HepG2 (cell line): ENCODE measurements around the gene LYST. TPM values are rescaled to one million over a fixed set of nuclear protein-coding genes. Genes with fewer than 3 reads are reported as not detected.

Experiments
- ATAC-seq: fragments of 200-7000 bp; cut with Tn5 transposase; 3 replicates; pipeline ENCODE4 v1.9.1; 2020; ENCODE audit warnings: mild to moderate bottlenecking, moderate library complexity
- BruUV-seq: library from RNA; stranded (reverse); fragments of 400-500 nt; replicated peaks from 2 replicates; lab custom pipeline; 2021; lab: Mats Ljungman, UMichigan
- CTCF ChIA-PET: fragments of 300-600 bp; formaldehyde crosslinking; extraction: SDS; loops from one replicate; lab custom pipeline; 2021; ENCODE audit warnings: low total read pairs, inconsistent platforms, low intra/inter-chr PET ratio; lab: Yijun Ruan, JAX
- POLR2A ChIA-PET: fragments of 350-600 bp; sonication (Branson Sonifier 250); formaldehyde crosslinking; loops from one replicate; lab custom pipeline; 2020; ENCODE audit warnings: antibody characterized with exemption, inconsistent platforms; lab: Yijun Ruan, JAX
- DNase-seq: peaks from one replicate; pipeline ENCODE4 v3.0.0-alpha.2; 2015; ENCODE audit warnings: low spot score
- FAIRE-seq: peaks from 3 replicates; lab custom pipeline; 2011; peaks lifted over from hg19 to GRCh38; lab: Jason Lieb, UNC
- H2AFZ ChIP-seq: one replicate; pipeline ENCODE4 v1.6.1; 2011; ENCODE audit warnings: low read length, inconsistent platforms
- H3K27ac ChIP-seq: fragments of 300-600 bp; 3 replicates; pipeline ENCODE4 v1.8.0; 2011; ENCODE audit warnings: mixed run types, mild to moderate bottlenecking, mixed read lengths, low read length, inconsistent platforms; ENCODE audit not compliant: insufficient read depth; ENCODE audit errors: extremely low read length
- H3K27me3 ChIP-seq, 2 experiments: fragments of 200-600 bp in 1 of 2; 2 replicates in 1 of 2; 3 replicates in 1 of 2; pipeline versions ENCODE4 v1.6.0 to v1.8.0; 2011; ENCODE audit warnings: low read length in 2 of 2, mild to moderate bottlenecking in 2 of 2, moderate library complexity in 2 of 2, inconsistent platforms in 1 of 2; ENCODE audit not compliant: insufficient read depth in 2 of 2, control insufficient read depth in 1 of 2
- H3K36me3 ChIP-seq, 2 experiments: fragments of 200-600 bp in 1 of 2; replicated peaks in 1 of 2; 2 replicates in 1 of 2; 3 replicates in 1 of 2; pipeline versions ENCODE4 v1.5.1 to v1.8.0; 2011; ENCODE audit warnings: low read length in 2 of 2, inconsistent platforms in 1 of 2; ENCODE audit not compliant: insufficient read depth in 2 of 2, control insufficient read depth in 1 of 2
- H3K4me1 ChIP-seq: 2 replicates; pipeline ENCODE4 v1.5.1; 2012; ENCODE audit warnings: low read length, inconsistent platforms; ENCODE audit not compliant: insufficient read depth
- H3K4me2 ChIP-seq: 2 replicates; pipeline ENCODE4 v1.6.0; 2011; ENCODE audit warnings: low read depth, low read length, inconsistent platforms
- H3K4me3 ChIP-seq, 3 experiments: fragments of 200-600 bp in 1 of 3; sonication (generic), shearing (Covaris generic) in 1 of 3; replicated peaks in 1 of 3; 2 replicates each; pipeline ENCODE4 v1.5.1; 2011 to 2016; ENCODE audit warnings: low read length in 3 of 3, inconsistent platforms in 2 of 3, low read depth in 2 of 3, mild to moderate bottlenecking in 2 of 3, control low read depth in 1 of 3, mixed read lengths in 1 of 3; ENCODE audit not compliant: insufficient read depth in 1 of 3
- H3K79me2 ChIP-seq: one replicate; pipeline ENCODE4 v1.6.1; 2011; ENCODE audit warnings: low read length, inconsistent platforms; ENCODE audit not compliant: insufficient read depth
- H3K9ac ChIP-seq: 2 replicates; pipeline ENCODE4 v1.6.0; 2011; ENCODE audit warnings: mild to moderate bottlenecking, low read depth, low read length, inconsistent platforms; ENCODE audit not compliant: insufficient read depth
- H3K9me3 ChIP-seq: 2 replicates; pipeline ENCODE4 v1.5.1; 2012; ENCODE audit warnings: mild to moderate bottlenecking, low read length
- H4K20me1 ChIP-seq: 2 replicates; pipeline ENCODE4 v1.6.0; 2011; ENCODE audit warnings: inconsistent platforms, mild to moderate bottlenecking, low read length, moderate library complexity; ENCODE audit not compliant: insufficient read depth
- AHR ChIP-seq: IDR thresholded peaks from 2 replicates; pipeline ENCODE4 v1.6.1; 2018; ENCODE audit warnings: missing genetic modification reagents, missing compliant biosample characterization
- AKAP8 ChIP-seq: sonication (generic); formaldehyde crosslinking; IDR thresholded peaks from 2 replicates; pipeline ENCODE4 v1.5.1; 2020; ENCODE audit warnings: mild to moderate bottlenecking, missing genetic modification reagents
- CHD4 ChIP-seq: fragments of 200-600 bp; sonication (generic); IDR thresholded peaks from 2 replicates; pipeline ENCODE4 v1.7.0; 2017; ENCODE audit warnings: mild to moderate bottlenecking, low read length, borderline replicate concordance
- HDAC1 ChIP-seq: sonication (generic); formaldehyde crosslinking; IDR thresholded peaks from 2 replicates; pipeline ENCODE4 v1.5.1; 2020; ENCODE audit warnings: mild to moderate bottlenecking, missing genetic modification reagents
- HNRNPLL ChIP-seq: fragments of 200-400 bp; formaldehyde crosslinking; IDR thresholded peaks from 2 replicates; pipeline ENCODE4 v1.6.1; 2017; ENCODE audit warnings: mild to moderate bottlenecking, low read depth, low read length; ENCODE audit not compliant: poor library complexity, severe bottlenecking
- NBN ChIP-seq: fragments of 450-650 bp; conservative IDR thresholded peaks from 2 replicates; pipeline ENCODE4 v1.6.1; 2017
- NKX3-1 ChIP-seq: sonication (generic); formaldehyde crosslinking; IDR thresholded peaks from 2 replicates; pipeline ENCODE4 v1.5.0; 2020; ENCODE audit warnings: missing genetic modification reagents
- RBAK ChIP-seq: sonication (generic); formaldehyde crosslinking; IDR thresholded peaks from 2 replicates; pipeline ENCODE4 v1.5.1; 2020; ENCODE audit warnings: mild to moderate bottlenecking, missing genetic modification reagents
- SALL1 ChIP-seq: sonication (generic); formaldehyde crosslinking; IDR thresholded peaks from 2 replicates; pipeline ENCODE4 v1.8.0; 2022; ENCODE audit warnings: mild to moderate bottlenecking, missing genetic modification reagents
- SIX1 ChIP-seq: sonication (generic); formaldehyde crosslinking; IDR thresholded peaks from 2 replicates; pipeline ENCODE4 v1.4.0; 2020; ENCODE audit warnings: missing genetic modification reagents, borderline replicate concordance
- SMAD3 ChIP-seq: sonication (generic); formaldehyde crosslinking; IDR thresholded peaks from 2 replicates; pipeline ENCODE4 v1.4.0; 2020; ENCODE audit warnings: missing genetic modification reagents
- SP4 ChIP-seq: sonication (generic); formaldehyde crosslinking; IDR thresholded peaks from 2 replicates; pipeline ENCODE4 v1.8.1; 2023; ENCODE audit warnings: mild to moderate bottlenecking, missing genetic modification reagents
- SRY ChIP-seq: sonication (generic); formaldehyde crosslinking; IDR thresholded peaks from 2 replicates; pipeline ENCODE4 v1.8.0; 2022; ENCODE audit warnings: mild to moderate bottlenecking, missing genetic modification reagents
- ZNF235 ChIP-seq: sonication (generic); formaldehyde crosslinking; IDR thresholded peaks from 2 replicates; pipeline ENCODE4 v1.8.1; 2023; ENCODE audit warnings: mild to moderate bottlenecking, missing genetic modification reagents, borderline replicate concordance
- ZNF34 ChIP-seq: sonication (generic); formaldehyde crosslinking; IDR thresholded peaks from 2 replicates; pipeline ENCODE4 v1.4.0; 2020; ENCODE audit warnings: mild to moderate bottlenecking, missing genetic modification reagents, borderline replicate concordance
- ZNF607 ChIP-seq: sonication (generic); formaldehyde crosslinking; IDR thresholded peaks from 2 replicates; pipeline ENCODE4 v1.5.1; 2020; ENCODE audit warnings: missing genetic modification reagents, mild to moderate bottlenecking, borderline replicate concordance
- ZNF841 ChIP-seq: sonication (generic); formaldehyde crosslinking; IDR thresholded peaks from 2 replicates; pipeline ENCODE4 v1.8.1; 2023; ENCODE audit warnings: missing genetic modification reagents, borderline replicate concordance
- WGBS: methylation state at CpG from one replicate; pipeline ENCODE4 v1.1.6; 2017; ENCODE audit warnings: low lambda C conversion rate; 5-methylcytosine and 5-hydroxymethylcytosine counted together
- in situ Hi-C: cut with HindIII; loops from 2 replicates; pipeline ENCODE4 v1.10.0; 2017; ENCODE audit warnings: low pct_unique_long_range_greater_than_20kb; ENCODE audit not compliant: extremely low pct_ligation_motif_present
- intact Hi-C: fragments of 100-400 bp; cut with micrococcal nuclease; formaldehyde crosslinking; loops from one replicate; pipeline ENCODE4 v1.10.0; 2022; ENCODE audit not compliant: unreplicated experiment
- polyA plus RNA-seq, 8 experiments: library from polyadenylated mRNA; depleted of rRNA in 3 of 8; stranded (reverse) in 7 of 8; unstranded in 1 of 8; fragments of >200 nt; fragmentation: Illumina TruSeq in 4 of 8; extraction: Trizol in 4 of 8; gene quantifications; 2 replicates each; pipeline versions ENCODE4 v1.2.1 to v1.2.3, GENCODE V29; 2011 to 2016; ENCODE audit warnings: low read depth in 4 of 8, missing spikeins in 1 of 8, mixed read lengths in 1 of 8; ENCODE audit not compliant: insufficient read depth in 1 of 8
- total RNA-seq, 5 experiments: library from RNA; depleted of rRNA; stranded (reverse); fragments of >200 nt; fragmentation: Illumina TruSeq; extraction: Trizol; gene quantifications; 2 replicates each; pipeline ENCODE4 v1.2.3, GENCODE V29; 2016; ENCODE audit warnings: low read depth in 1 of 5
- TF ChIP-seq, protein P1 (sequence below): sonication (generic); formaldehyde crosslinking; IDR thresholded peaks from 2 replicates; pipeline ENCODE4 v1.4.0; 2020; ENCODE audit warnings: missing genetic modification reagents
- TF ChIP-seq, protein P2 (sequence below): sonication (generic); formaldehyde crosslinking; IDR thresholded peaks from 2 replicates; pipeline ENCODE4 v1.5.0; 2020; ENCODE audit warnings: mild to moderate bottlenecking, missing genetic modification reagents
- TF ChIP-seq, protein P3 (sequence below): IDR thresholded peaks from 2 replicates; pipeline ENCODE4 v1.6.1; 2018; ENCODE audit warnings: missing genetic modification reagents

LYST gene
- total and polyA plus RNA-seq, 2 of the 13 experiments (the other 11 are each of a cell fraction or from before 2014, with no cell fraction given): 0.91 to 2.5 TPM

DNA sequence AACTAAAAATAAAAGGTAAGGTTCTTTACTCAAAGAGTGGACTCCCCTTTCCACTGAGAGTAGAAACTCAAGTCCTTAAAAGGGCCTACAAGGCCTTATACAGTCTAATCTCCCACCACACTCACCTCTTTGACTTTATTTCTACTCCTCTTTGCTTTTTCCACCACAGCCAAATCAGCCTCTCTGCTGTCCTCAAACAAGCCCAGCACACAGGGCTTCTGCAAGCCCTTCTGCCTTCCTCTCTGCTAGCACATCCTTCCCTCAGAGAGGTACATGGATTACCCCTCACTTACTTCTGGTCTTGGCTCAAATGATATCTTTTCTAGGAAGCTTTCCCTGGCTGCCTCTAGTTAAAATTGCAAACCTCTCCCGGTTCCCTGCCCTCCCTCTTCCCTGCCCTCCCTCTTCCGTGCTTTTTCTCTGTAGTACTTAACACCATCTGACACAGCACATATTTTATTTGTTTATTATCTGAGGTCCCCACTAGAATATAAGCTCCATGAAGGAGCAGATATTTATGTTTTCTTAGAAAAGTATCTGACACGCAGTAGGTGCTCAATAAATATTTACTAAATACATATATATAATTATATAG is 1.7 kb downstream of the LYST start (continued):
- no peak for TF ChIP-seq ZNF34
- no peak for TF ChIP-seq SRY (CRISPR knock-in tag)

DNA sequence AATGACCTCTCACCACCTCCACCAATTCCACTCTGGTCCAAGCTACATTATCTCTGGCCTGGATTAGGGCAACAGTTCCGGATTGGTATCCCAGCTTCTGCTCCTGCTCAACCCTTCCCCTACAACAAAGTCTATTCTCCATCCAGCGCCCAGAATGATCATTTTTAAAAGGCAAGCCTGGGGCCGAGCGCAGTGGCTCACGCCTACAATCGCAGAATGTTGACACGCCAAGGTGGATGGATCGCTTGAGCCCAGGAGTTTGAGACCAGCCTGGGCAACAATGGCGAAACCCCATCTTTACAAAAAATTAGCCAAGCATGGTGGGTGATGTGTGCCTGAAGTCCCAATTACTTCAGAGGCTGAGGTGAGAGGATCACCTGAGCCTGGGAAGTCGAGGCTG is 2.2 kb downstream of the LYST start:
- ChIA-PET CTCF (interaction anchor here (2.6 kb wide), 1 partner anchor 107 kb away, joined by 19 read pairs; no protein-coding TSS in a partner anchor), POLR2A (no interaction called here)
- TF ChIP-seq NBN (no peak), HNRNPLL (no peak), ZNF841 (CRISPR knock-in tag) (no peak), AKAP8 (CRISPR knock-in tag) (no peak), SMAD3 (CRISPR knock-in tag) (no peak), CHD4 (no peak), ZNF607 (CRISPR knock-in tag) (no peak), SALL1 (CRISPR knock-in tag) (no peak), ZNF235 (CRISPR knock-in tag) (no peak), HDAC1 (no peak), SP4 (CRISPR knock-in tag) (no peak), AHR (CRISPR knock-in tag) (no peak), SIX1 (CRISPR knock-in tag) (no peak), NKX3-1 (CRISPR knock-in tag) (no peak), RBAK (CRISPR knock-in tag) (no peak)
- TF ChIP-seq, protein P1, sequence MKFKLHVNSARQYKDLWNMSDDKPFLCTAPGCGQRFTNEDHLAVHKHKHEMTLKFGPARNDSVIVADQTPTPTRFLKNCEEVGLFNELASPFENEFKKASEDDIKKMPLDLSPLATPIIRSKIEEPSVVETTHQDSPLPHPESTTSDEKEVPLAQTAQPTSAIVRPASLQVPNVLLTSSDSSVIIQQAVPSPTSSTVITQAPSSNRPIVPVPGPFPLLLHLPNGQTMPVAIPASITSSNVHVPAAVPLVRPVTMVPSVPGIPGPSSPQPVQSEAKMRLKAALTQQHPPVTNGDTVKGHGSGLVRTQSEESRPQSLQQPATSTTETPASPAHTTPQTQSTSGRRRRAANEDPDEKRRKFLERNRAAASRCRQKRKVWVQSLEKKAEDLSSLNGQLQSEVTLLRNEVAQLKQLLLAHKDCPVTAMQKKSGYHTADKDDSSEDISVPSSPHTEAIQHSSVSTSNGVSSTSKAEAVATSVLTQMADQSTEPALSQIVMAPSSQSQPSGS: no peak
- TF ChIP-seq, protein P2, sequence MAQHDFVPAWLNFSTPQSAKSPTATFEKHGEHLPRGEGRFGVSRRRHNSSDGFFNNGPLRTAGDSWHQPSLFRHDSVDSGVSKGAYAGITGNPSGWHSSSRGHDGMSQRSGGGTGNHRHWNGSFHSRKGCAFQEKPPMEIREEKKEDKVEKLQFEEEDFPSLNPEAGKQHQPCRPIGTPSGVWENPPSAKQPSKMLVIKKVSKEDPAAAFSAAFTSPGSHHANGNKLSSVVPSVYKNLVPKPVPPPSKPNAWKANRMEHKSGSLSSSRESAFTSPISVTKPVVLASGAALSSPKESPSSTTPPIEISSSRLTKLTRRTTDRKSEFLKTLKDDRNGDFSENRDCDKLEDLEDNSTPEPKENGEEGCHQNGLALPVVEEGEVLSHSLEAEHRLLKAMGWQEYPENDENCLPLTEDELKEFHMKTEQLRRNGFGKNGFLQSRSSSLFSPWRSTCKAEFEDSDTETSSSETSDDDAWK (CRISPR knock-in tag): no peak
- TF ChIP-seq, protein P3, sequence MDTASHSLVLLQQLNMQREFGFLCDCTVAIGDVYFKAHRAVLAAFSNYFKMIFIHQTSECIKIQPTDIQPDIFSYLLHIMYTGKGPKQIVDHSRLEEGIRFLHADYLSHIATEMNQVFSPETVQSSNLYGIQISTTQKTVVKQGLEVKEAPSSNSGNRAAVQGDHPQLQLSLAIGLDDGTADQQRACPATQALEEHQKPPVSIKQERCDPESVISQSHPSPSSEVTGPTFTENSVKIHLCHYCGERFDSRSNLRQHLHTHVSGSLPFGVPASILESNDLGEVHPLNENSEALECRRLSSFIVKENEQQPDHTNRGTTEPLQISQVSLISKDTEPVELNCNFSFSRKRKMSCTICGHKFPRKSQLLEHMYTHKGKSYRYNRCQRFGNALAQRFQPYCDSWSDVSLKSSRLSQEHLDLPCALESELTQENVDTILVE (CRISPR knock-in tag): no peak
- H3K9me3 ChIP-seq: no peaks in the 10 kb centered on the region
- no peaks in the 10 kb centered on the region for H4K20me1 ChIP-seq
- no TSS peak for BruUV-seq
- 90% methylated on average over 10 of the region's 10 CpGs for WGBS
- intact Hi-C loops: no loop called here
- H3K4me2 ChIP-seq: peak overlapping the region; percentile 87; the same call in 1 of the 2 replicates
- H3K27me3 ChIP-seq: no peaks in the 10 kb centered on the region
- H3K4me1 ChIP-seq: peaks cover 23% of the 10 kb centered on the region
- no peak overlapping the region for H3K9ac ChIP-seq
- FAIRE-seq: no peak
- H2AFZ ChIP-seq: no peak overlapping the region
- no peak overlapping the region for H3K4me3 ChIP-seq
- ATAC-seq: no peak
- H3K36me3 ChIP-seq: no peaks in the 10 kb centered on the region
- DNase-seq: no peak
- no peak overlapping the region for H3K27ac ChIP-seq
- in situ Hi-C loops: loop anchor here (10.0 kb wide), 1 partner anchor 110 kb away; no protein-coding TSS in a partner anchor
- H3K79me2 ChIP-seq: no peaks in the 10 kb centered on the region
